ENCODE results near the gene DCAF8.

DNA sequence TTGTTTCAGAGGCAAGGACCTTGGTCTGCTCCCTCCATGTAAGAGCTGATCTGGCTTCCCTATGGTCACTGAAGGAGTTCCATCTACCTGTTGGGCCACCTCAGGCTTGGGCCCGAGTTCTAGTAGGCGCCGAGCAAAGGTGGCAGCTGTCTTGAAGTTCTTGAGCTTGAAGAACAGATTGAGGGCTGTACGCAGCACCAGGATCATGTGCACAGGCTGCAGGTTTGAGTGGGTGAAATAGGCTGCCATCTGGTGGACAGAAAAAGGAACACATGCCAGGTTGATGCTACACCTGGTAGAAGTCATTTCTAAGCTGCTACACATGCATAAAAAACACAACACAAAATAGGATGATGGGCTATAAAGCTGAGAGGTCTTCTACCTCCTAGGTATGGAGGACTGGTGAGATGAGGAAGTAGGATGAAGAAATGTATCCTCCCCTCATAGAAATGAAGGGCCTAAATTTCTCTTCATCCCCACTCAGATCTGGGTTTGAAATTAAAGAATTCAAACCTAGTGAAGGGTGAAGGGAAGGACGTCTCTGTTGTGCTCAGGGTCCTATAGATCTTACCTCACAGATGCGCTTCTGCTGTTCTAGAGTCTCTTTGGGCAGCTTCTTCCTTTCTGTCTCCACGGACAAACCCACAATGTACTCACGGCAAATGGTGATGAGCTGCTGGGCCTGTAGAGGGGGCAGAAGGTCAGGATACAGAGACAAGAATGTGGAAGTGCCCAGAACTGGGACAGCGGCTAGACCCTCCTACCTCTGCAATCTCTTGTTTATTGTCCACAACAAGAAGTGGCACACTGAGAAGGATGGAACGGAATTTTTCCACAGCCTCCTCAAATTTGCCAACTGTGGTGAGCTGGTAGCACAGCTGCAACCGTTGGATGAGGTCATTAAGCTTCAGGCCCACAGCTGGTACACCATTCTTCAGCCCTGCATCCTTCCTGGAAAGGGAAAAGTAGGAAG lies 29.2 kb upstream of the DCAF8 start:
- TF ChIP-seq, protein P1, sequence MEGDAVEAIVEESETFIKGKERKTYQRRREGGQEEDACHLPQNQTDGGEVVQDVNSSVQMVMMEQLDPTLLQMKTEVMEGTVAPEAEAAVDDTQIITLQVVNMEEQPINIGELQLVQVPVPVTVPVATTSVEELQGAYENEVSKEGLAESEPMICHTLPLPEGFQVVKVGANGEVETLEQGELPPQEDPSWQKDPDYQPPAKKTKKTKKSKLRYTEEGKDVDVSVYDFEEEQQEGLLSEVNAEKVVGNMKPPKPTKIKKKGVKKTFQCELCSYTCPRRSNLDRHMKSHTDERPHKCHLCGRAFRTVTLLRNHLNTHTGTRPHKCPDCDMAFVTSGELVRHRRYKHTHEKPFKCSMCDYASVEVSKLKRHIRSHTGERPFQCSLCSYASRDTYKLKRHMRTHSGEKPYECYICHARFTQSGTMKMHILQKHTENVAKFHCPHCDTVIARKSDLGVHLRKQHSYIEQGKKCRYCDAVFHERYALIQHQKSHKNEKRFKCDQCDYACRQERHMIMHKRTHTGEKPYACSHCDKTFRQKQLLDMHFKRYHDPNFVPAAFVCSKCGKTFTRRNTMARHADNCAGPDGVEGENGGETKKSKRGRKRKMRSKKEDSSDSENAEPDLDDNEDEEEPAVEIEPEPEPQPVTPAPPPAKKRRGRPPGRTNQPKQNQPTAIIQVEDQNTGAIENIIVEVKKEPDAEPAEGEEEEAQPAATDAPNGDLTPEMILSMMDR (IDR thresholded peaks at IDR 0.05) = peak; percentile 60 to 84 (median 80)
- no peak for TF ChIP-seq POLR2A (IDR thresholded peaks at IDR 0.05)
